HG02678 (cell line): Measurements from ENCODE around the gene PDE6G.
"Not testable (repeated sequence)": the region's sequence is repeated elsewhere in the genome, so short reads cannot be mapped to it uniquely, and the experiment has no call there.

Experiments used
- ATAC-seq: cut with Tn5 transposase; IDR thresholded peaks from one replicate; pipeline ENCODE4 v1.9.1; 2021; ENCODE audit warnings: mild to moderate bottlenecking, moderate library complexity; ENCODE audit not compliant: unreplicated experiment

The PDE6G gene

GRCh38 chr17:81635973-81636504, 20.3 kb downstream of the PDE6G start:
- no peak for ATAC-seq

GRCh38 chr17:81635431-81635830, 20.9 kb downstream of the PDE6G start:
- ATAC-seq = no peak

GRCh38 chr17:81631482-81631881, 24.9 kb downstream of the PDE6G start:
- no peak for ATAC-seq

DNA sequence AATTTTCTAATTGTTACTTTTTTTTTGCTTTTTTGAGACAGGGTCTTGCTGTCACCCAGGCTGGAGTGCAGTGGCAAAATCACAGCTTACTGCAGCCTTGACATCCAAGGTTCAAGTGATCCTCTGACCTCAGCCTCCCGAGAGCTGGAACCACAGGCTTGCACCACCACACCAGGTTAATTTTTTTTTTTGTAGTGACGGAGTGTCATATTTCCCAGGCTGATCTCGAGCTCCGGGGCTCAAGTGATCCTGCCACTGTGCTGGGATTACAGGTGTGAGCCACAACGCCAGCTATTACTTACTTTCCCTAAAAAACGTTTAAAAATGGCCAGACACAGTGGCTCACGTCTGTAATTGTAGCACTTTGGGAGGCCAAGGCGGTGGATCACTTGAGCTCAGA, 26.1 kb downstream of the PDE6G start:
- ATAC-seq = no peak

DNA sequence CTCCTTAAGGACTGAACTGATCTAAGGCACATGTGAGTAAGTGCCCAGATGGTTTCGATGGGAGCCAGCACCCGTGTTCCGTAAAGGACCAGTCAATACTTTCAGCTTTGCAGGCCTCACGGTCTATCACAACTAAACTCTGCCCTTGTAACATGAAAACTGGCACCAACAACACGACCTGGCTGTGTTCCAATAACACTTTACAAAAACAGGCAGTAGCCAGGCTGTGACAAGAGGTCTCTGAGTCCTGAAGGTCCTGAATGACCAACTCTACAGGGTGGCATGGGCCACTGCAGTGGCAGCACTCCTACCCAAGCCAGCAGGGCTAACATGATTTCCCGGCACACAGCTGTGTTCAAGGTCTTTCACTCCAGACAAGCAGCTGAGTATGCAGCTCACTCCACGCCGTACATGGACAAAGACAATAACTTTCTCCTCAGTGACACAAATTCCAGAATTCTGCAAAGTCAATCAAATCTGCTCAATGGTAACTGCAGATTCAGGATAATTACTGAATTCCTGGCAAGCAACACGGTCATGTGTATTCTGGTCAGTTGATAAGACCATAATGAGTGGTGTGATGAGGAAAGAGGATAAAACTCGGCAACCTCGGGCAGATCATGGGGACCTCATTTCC, 34.7 kb downstream of the PDE6G start:
- no peak for ATAC-seq

DNA sequence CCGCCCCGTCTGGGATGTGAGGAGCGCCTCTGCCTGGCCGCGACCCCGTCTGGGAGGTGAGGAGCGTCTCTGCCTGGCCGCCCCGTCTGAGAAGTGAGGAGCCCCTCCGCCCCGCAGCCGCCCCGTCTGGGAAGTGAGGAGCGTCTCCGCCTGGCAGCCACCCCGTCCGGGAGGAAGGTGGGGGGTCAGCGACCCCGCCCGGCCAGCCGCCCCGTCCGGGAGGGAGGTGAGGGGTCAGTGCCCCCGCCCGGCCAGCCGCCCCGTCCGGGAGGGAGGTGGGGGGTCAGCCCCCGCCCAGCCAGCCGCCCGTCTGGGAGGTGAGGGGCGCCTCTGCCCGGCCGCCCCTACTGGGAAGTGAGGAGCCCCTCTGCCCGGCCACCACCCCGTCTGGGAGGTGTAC, 38.0 kb downstream of the PDE6G start:
- not testable (repeated sequence) for ATAC-seq

- ATAC-seq = no peak
Measured at GRCh38 chr17:81616877-81617276, 39.5 kb downstream of the PDE6G start.

GRCh38 chr17:81615401-81615930, 40.9 kb downstream of the PDE6G start:
- ATAC-seq = no peak

DNA sequence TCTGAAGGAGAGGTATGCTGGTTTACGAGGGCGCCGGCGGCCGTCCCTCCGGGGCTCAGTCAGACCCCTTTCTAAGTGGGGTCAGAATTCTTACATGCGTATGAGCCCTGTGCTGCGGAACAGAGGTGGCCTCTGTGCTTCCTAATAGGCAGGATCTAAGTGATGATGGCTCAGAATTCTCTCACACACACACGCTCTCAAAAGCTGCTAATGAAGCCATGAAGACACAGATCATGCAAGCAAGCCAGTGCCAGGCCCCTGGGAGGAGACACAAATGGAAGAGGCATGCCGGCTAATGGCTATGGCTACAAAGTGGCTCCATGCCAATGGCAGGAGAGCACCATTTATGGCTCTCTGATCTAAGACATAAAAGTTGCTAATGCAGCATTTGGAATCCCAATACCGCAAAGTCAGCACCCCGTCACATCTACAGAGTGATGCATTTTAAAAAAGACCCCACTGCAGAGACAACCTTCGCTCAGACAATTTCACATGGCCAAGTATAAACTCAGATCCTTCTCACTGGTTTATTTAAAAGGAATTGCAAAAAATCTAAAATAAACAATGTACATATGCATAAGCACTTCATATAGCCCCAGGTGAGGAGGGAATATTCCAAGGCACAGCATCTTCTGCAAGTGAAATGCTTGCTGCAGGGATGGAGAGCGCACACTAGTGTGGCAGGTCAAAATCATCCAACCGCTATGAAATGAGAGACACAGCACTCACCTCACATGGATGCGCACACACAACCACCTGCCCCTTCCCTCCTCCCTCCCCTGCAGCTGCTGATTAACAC, 44.0 kb downstream of the PDE6G start:
- ATAC-seq = no peak

DNA sequence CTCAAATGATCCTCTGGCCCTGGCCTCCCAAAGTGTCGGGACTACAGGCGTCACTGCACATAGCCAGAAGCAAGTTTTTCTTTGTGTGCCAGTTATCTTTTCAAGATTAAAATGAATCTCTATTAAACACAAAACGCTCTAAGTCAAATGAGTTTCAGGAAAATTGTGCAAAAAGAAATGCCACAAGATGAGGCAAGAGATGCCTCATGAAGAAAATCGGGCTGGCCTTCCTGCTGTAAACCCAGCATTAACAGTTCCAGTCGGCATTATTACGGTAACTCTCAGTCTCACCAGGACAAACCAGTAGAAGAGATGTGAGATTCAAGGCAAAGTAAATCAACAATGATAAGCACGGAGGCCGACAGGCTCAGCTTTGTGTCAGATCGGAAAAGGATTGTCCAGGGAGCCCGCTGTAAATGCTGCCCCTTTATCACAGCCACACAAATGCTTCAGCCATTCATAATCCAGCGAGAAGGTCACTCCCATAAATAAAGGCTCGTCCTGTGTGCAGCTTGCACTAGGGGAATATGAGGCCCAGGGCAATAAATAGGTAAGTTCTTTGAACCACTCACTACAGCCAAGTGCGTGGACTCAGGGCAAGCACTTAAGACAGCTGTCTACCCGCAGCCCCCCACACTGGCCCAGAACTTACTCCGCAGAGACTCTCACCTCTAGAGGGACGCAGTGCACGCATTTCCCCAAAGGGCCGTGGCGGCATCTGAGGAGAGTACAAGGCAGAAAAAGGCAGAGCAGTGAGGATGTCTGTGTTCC, 46.6 kb downstream of the PDE6G start:
- no peak for ATAC-seq

- no peak for ATAC-seq
Measured at GRCh38 chr17:81608605-81609004, 47.7 kb downstream of the PDE6G start.

- ATAC-seq = no peak
Measured at GRCh38 chr17:81608082-81608481, 48.3 kb downstream of the PDE6G start.

- ATAC-seq = no peak
Measured at GRCh38 chr17:81607431-81607830, 48.9 kb downstream of the PDE6G start.

DNA sequence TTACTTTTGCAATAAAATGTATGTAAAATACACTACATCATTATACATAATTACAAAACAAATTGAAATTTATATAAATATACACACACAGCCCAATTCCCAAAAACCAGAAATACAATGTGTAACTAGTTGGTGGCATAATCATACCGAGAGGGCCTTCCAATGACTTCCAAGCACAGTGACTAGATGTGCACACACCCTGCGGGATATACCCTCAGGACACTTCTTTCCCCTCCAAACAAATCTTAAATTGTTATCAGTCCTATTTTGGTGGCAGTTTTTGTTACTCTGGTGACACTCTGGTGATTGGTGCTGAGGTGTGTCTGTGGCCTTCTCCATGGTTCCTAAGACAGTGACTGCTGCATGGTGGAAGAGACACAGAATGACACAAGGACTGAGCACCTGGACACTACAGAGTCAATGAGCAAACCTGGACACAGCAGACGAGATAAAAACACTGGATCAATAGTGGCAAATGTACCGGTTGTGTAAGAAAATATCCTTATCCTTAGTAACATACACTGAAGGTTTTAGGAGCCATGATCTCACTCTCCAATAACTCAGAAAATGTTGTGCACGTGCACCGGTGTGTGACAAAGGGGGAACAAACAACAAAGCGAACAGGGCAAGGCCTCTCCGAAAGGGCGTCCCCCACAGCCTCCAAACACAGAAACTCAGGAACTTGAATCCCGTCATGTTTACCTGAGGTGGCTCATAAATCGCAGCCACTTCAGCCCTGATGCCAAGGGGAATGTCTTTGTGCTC, 52.3 kb downstream of the PDE6G start:
- ATAC-seq = no peak

- ATAC-seq = no peak
Measured at GRCh38 chr17:81601525-81602120, 54.7 kb downstream of the PDE6G start.
